Measurements from ENCODE around the gene NETO2.

DNA sequence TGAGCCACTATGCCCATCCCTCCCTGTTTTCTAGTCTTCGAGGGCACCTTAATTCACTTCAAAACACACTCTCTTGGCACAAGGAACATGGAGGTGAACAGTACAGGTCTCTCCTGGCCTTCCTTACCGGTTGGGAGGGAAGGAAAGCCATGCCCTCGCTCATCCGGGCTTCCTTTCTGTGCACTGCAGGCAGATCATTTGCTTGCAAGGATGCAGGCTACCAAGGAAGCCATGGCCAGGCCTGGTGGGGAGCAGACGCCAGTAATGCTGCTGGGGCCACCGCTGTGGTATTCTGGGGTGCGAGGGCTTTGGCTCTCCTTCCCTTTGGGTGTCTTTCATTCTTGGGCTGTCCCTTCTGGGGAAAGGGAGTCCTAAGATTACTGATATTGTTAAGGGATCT, 89.4 kb downstream of the NETO2 start:
- TF ChIP-seq, protein P1, sequence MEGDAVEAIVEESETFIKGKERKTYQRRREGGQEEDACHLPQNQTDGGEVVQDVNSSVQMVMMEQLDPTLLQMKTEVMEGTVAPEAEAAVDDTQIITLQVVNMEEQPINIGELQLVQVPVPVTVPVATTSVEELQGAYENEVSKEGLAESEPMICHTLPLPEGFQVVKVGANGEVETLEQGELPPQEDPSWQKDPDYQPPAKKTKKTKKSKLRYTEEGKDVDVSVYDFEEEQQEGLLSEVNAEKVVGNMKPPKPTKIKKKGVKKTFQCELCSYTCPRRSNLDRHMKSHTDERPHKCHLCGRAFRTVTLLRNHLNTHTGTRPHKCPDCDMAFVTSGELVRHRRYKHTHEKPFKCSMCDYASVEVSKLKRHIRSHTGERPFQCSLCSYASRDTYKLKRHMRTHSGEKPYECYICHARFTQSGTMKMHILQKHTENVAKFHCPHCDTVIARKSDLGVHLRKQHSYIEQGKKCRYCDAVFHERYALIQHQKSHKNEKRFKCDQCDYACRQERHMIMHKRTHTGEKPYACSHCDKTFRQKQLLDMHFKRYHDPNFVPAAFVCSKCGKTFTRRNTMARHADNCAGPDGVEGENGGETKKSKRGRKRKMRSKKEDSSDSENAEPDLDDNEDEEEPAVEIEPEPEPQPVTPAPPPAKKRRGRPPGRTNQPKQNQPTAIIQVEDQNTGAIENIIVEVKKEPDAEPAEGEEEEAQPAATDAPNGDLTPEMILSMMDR (IDR thresholded peaks at IDR 0.05; ENCODE audit: insufficient read depth, low read length, poor library complexity, severe bottlenecking), result no peak
- no peak for TF ChIP-seq EZH2phosphoT487 (conservative IDR thresholded peaks at IDR 0.05; ENCODE audit: low read length)
